Heart left ventricle (tissue), 13 donors: ENCODE measurements around the gene SLC7A11.
"Not testable (repeated sequence)": the region's sequence is repeated elsewhere in the genome, so short reads cannot be mapped to it uniquely, and the experiment has no call there.

Experiments used
- CTCF ChIP-seq, 12 donors: fragments of 200-600 bp; sonication (generic) in 4 of 12; IDR thresholded peaks; one replicate each; pipeline versions ENCODE4 v1.5.0 to v1.8.0; 2018 to 2022; ENCODE audit warnings: antibody characterized with exemption in 12 of 12, mild to moderate bottlenecking in 5 of 12
- POLR2A ChIP-seq, 2 donors: fragments of 450-650 bp; IDR thresholded peaks; one replicate each; pipeline ENCODE4 v1.6.1; 2017; ENCODE audit warnings: antibody characterized with exemption in 2 of 2, mild to moderate bottlenecking in 2 of 2, moderate library complexity in 2 of 2
- donor health status: ischemic (EF 13 %, LVEDD 7.1; RV severe dilation, severe dysfunction).
- donor health status: DM: no; HTN: yes; CAD: no.
- donor health status: DM: no; HTN: no; CAD: no.
- donor health status: ischemic (EF 25% LVEDD 6.9; RV normal size, moderate dysfunction).
- donor health status: ischemic (EF 25% LVEDD 5.7; RV mildly dilated, moderate dysfunction).
- donor health status: ischemic (EF 35%, LVEDD 5.7; RV mildly dilated, moderate dysfunction).
- donor health status: nonischemic (EF 11% LVEDD 7.7; RV severe dilation, severe dysfunction).
- donor health status: DM: yes; HTN: yes; CAD: no.
- donor health status: PGD.
- donor health status: ischemic (EF 29% LVEDD 5.4; RV normal size, mild dysfunction).
- donor health status: nonischemic (EF 23%, LVEDD 6.1; RV moderate dilation, normal function).

- not testable (repeated sequence) for TF ChIP-seq CTCF, POLR2A (IDR thresholded peaks at IDR 0.05)
These were observed 5.0 kb downstream of the SLC7A11 start for GRCh38 chr4:138237132-138237531.
